Nephron (organoid): ENCODE measurements around the gene ACAD10.

Source experiments
- H3K27ac Mint-ChIP-seq, 3 experiments: 2 replicates each; pipeline ENCODE4 v1.8.0; 2020; ENCODE audit warnings: mixed read lengths in 3 of 3, mild to moderate bottlenecking in 2 of 3, moderate library complexity in 1 of 3
- H3K27me3 Mint-ChIP-seq: 2 replicates; pipeline ENCODE4 v1.8.0; 2021; ENCODE audit warnings: low read depth, mild to moderate bottlenecking, moderate library complexity, mixed read lengths
- H3K36me3 Mint-ChIP-seq: 2 replicates; pipeline ENCODE4 v1.8.0; 2020; ENCODE audit warnings: low read depth, mixed read lengths
- H3K4me1 Mint-ChIP-seq: 2 replicates; pipeline ENCODE4 v1.8.0; 2020; ENCODE audit warnings: mixed read lengths
- H3K4me3 Mint-ChIP-seq, 3 experiments: 2 replicates each; pipeline ENCODE4 v1.8.0; 2020; ENCODE audit warnings: mild to moderate bottlenecking in 3 of 3, mixed read lengths in 3 of 3, moderate library complexity in 2 of 3
- H3K9me3 Mint-ChIP-seq: 2 replicates; pipeline ENCODE4 v1.8.0; 2020; ENCODE audit warnings: mixed read lengths
- CTCF ChIP-seq, 3 experiments: fragments of 200-600 bp; sonication (generic); IDR thresholded peaks; one replicate each; pipeline ENCODE4 v1.5.0; 2021; ENCODE audit warnings: antibody characterized with exemption in 3 of 3; ENCODE audit not compliant: unreplicated experiment in 3 of 3

The ACAD10 gene

GRCh38 chr12:111685811-111686573, at the start of gene ACAD10, which contains the start of gene BRAP:
TSS of gene ACAD10 (plus strand) at chr12:111686053. CDS start at chr12:111692710, 6,657 bp downstream.
TSS of gene BRAP (minus strand) at chr12:111685956. CDS start at chr12:111685792, 164 bp downstream.
- H3K9me3 Mint-ChIP-seq, result no peaks in the 10 kb centered on the region
- no peak for TF ChIP-seq CTCF (IDR thresholded peaks at IDR 0.05; ENCODE audit: unreplicated experiment in 3 of 3)
- no peaks in the 10 kb centered on the region for H3K27me3 Mint-ChIP-seq
- peaks cover 21% of the 10 kb centered on the region for H3K4me1 Mint-ChIP-seq
- peaks cover 22% of the 10 kb centered on the region for H3K36me3 Mint-ChIP-seq
- peak within 1 kb of the TSS; percentile 69 to 95 (median 95) for H3K27ac Mint-ChIP-seq
- peak within 1 kb of the TSS; percentile 93 to 99 (median 96) for H3K4me3 Mint-ChIP-seq

- H3K27ac Mint-ChIP-seq, result peak overlapping the region; percentile 100
- peak overlapping the region; percentile 59 to 76 (median 72) for H3K4me3 Mint-ChIP-seq
- H3K4me1 Mint-ChIP-seq, result peaks cover 31% of the 10 kb centered on the region
- no peaks in the 10 kb centered on the region for H3K27me3 Mint-ChIP-seq
- peaks cover 7% of the 10 kb centered on the region for H3K36me3 Mint-ChIP-seq
- H3K9me3 Mint-ChIP-seq, result no peaks in the 10 kb centered on the region
- TF ChIP-seq CTCF (IDR thresholded peaks at IDR 0.05; ENCODE audit: unreplicated experiment in 3 of 3), result no peak
Measured at GRCh38 chr12:111636209-111636945, 49.5 kb upstream of the ACAD10 start.

GRCh38 chr12:111638556-111638955, 47.3 kb upstream of the ACAD10 start:
- Mint-ChIP-seq H3K27ac (peak overlapping the region; percentile 90 to 100 (median 97)), H3K27me3 (no peaks in the 10 kb centered on the region), H3K9me3 (no peaks in the 10 kb centered on the region), H3K4me3 (peak overlapping the region in 1 of 3 experiments; percentile 65), H3K4me1 (peaks cover 46% of the 10 kb centered on the region), H3K36me3 (peaks cover 16% of the 10 kb centered on the region)
- no peak for TF ChIP-seq CTCF (IDR thresholded peaks at IDR 0.05; ENCODE audit: unreplicated experiment in 3 of 3)

GRCh38 chr12:111640506-111640905, 45.3 kb upstream of the ACAD10 start:
- Mint-ChIP-seq H3K4me1 (peaks cover 50% of the 10 kb centered on the region), H3K4me3 (no peak overlapping the region), H3K36me3 (peaks cover 29% of the 10 kb centered on the region), H3K9me3 (no peaks in the 10 kb centered on the region), H3K27ac (peak overlapping the region in 1 of 3 experiments; percentile 23), H3K27me3 (no peaks in the 10 kb centered on the region)
- TF ChIP-seq CTCF (IDR thresholded peaks at IDR 0.05; ENCODE audit: unreplicated experiment in 3 of 3), result no peak

GRCh38 chr12:111642681-111643426, 43.0 kb upstream of the ACAD10 start:
- Mint-ChIP-seq H3K27me3 (no peaks in the 10 kb centered on the region), H3K4me1 (peaks cover 32% of the 10 kb centered on the region), H3K27ac (peak overlapping the region; percentile 95 to 97 (median 96)), H3K36me3 (peaks cover 48% of the 10 kb centered on the region), H3K4me3 (peak overlapping the region in 1 of 3 experiments; percentile 23), H3K9me3 (no peaks in the 10 kb centered on the region)
- peak in 1 of 3 experiments; percentile 17 for TF ChIP-seq CTCF (IDR thresholded peaks at IDR 0.05; ENCODE audit: unreplicated experiment in 3 of 3)
